Activated T-cell treated with anti-CD3 and anti-CD28 coated beads, Interleukin-2, amount 50 U/mL, for 72 hours (primary cell): Measurements from ENCODE around the gene YWHAG. TPM values are rescaled to one million over a fixed set of nuclear protein-coding genes. Genes with fewer than 3 reads are reported as not detected.
"Not testable (repeated sequence)": the region's sequence is repeated elsewhere in the genome, so short reads cannot be mapped to it uniquely, and the experiment has no call there.

ENCODE experiments used
- ATAC-seq, 2 donors: fragments of 150-1000 bp; cut with Tn5 transposase; replicated peaks in 1 of 2; 2 replicates each; pipeline ENCODE4 v1.10.0; 2021; ENCODE audit warnings: moderate library complexity in 2 of 2, mild to moderate bottlenecking in 1 of 2
- DNase-seq, 2 donors: peaks; one replicate each; pipeline ENCODE4 v3.0.0; 2021 to 2022; ENCODE audit warnings: mixed read lengths in 1 of 2
- H3K27ac Mint-ChIP-seq: one replicate; pipeline ENCODE4 v1.8.0; 2022; ENCODE audit warnings: mild to moderate bottlenecking, moderate library complexity, mixed read lengths
- H3K27me3 Mint-ChIP-seq: one replicate; pipeline ENCODE4 v1.8.0; 2022; ENCODE audit warnings: low read depth, mixed read lengths
- H3K36me3 Mint-ChIP-seq, 2 donors: one replicate each; pipeline ENCODE4 v1.8.0; 2022; ENCODE audit warnings: mixed read lengths in 2 of 2, mild to moderate bottlenecking in 1 of 2; ENCODE audit not compliant: insufficient read depth in 2 of 2
- H3K4me1 Mint-ChIP-seq: one replicate; pipeline ENCODE4 v1.8.0; 2022; ENCODE audit warnings: low read depth, mixed read lengths
- H3K4me3 Mint-ChIP-seq, 2 donors: one replicate each; pipeline ENCODE4 v1.8.0; 2022; ENCODE audit warnings: mild to moderate bottlenecking in 2 of 2, mixed read lengths in 2 of 2, moderate library complexity in 2 of 2
- H3K9me3 Mint-ChIP-seq, 2 donors: one replicate each; pipeline ENCODE4 v1.8.0; 2022; ENCODE audit warnings: mixed read lengths in 2 of 2
- total RNA-seq, 2 donors: library from RNA; stranded (reverse); gene quantifications; one replicate each; pipeline ENCODE4 v1.2.3, GENCODE V29; 2022

The YWHAG gene
- total RNA-seq, 2 donors from 2014 or later = 107 to 120 TPM

DNA sequence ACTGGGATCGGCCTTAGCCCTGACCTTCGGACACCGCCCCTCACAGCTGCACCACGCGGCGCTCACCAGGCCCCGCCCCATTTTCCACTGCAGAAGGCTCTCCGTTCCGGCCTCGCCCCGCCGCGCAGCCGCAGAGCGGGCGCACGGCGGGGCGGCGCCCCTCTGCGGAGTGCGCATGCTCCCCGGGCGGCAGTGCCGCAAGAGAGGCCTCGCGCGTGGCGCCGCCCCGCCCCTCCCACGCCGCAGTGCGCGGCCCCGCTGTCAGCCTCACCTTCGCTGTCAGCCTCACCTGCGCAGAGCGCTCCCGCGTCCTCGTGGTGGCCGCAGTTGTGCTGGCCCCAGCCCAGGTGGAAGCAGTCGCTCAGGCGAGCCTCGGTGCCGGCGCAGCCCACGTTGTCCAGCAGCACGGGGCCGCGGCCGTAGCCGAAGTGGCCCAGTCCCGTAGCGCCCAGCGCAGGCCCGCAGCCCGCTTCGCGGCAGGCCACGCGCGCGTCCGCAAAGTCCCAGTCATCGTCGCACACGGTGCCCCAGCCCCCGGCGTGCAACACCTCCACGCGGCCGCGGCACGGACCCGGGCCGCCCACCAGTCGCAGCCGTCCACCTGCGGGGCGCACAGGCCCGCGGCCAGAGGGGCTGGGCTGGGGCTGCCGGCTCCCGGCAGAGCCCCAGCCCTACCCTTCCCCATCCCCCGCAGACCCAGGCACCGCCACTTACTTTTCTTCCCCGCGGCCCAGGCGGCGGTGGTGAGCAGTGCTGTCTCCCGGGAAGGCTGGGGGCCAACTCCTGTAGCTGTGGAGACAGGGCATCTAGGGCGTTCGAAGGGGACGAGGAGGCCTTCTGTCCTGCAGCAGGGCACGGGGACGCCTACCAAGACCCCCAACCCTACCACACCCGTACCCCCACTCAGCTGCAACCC, 34.6 kb upstream of the YWHAG start:
- ATAC-seq (peak; percentile 86), DNase-seq (peak; percentile 92 to 95)
- peak overlapping the region; percentile 93 for H3K27ac Mint-ChIP-seq
- peak overlapping the region; percentile 90 for H3K4me3 Mint-ChIP-seq
- no peaks in the 10 kb centered on the region for H3K9me3 Mint-ChIP-seq
- no peaks in the 10 kb centered on the region for H3K36me3 Mint-ChIP-seq
- H3K4me1 Mint-ChIP-seq = peaks cover 30% of the 10 kb centered on the region
- no peaks in the 10 kb centered on the region for H3K27me3 Mint-ChIP-seq

DNA sequence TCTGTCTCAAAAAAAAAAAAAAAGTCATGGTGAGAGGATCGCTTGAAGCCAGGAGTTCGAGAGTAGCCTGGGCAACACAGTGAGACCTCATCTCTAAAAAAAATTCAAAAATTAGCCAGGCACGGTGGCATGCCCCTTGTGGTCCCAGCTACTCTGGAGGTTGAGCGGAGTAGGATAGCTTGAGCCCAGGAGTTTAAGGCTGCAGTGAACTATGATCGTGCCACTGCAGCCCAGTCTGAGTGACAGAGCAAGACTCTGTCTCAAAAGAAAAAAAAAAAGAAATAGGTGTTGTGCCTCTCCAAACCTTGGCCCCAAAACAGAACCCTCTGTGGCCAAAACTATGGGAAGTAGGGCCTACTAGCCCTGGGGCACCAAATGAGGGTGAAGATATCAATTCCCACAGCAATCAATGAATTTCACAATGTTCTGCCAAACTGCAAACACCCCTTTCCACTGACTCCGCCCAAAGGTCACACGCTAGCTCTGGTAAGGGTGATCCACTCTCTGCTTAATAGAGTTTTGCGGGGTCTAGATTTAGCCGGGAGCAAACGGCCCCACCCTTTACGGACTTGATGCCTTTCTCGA, 33.8 kb upstream of the YWHAG start:
- peak; percentile 0 to 3 for ATAC-seq
- no peak for DNase-seq
- H3K4me3 Mint-ChIP-seq = peak overlapping the region; percentile 90
- peaks cover 24% of the 10 kb centered on the region for H3K4me1 Mint-ChIP-seq
- H3K27ac Mint-ChIP-seq = peak overlapping the region; percentile 93
- no peaks in the 10 kb centered on the region for H3K27me3 Mint-ChIP-seq
- H3K9me3 Mint-ChIP-seq = no peaks in the 10 kb centered on the region
- no peaks in the 10 kb centered on the region for H3K36me3 Mint-ChIP-seq

DNA sequence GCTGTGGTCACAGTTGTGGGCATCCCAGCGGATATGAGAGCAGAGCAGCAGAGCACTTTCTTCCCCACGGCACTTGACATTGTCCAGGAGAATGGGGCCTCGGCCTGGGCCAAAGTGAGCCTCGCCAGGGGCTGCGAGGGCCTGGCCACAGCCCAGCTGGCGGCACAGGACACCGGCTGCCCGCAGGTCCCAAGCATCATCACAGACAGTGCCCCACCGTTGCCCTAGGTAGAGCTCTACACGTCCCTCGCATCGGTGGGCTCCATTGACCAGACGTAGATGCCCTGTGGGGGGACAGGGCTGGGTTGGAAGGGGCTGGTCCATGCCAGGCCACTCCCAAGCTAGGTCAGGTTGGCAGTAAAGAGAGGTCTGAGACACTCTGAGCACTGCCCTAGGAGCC, 31.3 kb upstream of the YWHAG start:
- Mint-ChIP-seq H3K9me3 (no peaks in the 10 kb centered on the region), H3K27ac (no peak overlapping the region), H3K36me3 (no peaks in the 10 kb centered on the region), H3K4me3 (no peak overlapping the region), H3K4me1 (peaks cover 24% of the 10 kb centered on the region), H3K27me3 (no peaks in the 10 kb centered on the region)
- ATAC-seq (no peak), DNase-seq (no peak)

DNA sequence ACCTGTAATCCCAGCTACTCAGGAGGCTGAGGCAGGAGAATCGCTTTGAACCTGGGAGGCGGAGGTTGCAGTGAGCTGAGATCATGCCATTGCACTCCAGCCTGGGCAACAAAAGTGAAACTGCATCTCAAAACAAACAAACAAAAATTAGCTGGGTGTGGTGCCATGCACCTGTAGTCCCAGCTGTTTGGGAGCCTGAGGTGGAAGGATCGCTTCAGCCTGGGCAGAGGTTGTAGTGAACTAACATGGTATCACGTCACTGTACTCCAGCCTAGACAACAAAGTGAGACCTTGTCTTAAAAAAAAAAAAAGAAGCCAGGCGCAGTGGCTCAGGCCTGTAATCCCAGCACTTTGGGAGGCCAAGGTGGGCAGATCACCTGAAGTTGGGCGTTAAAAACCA, 29.0 kb upstream of the YWHAG start:
- H3K4me1 Mint-ChIP-seq = peaks cover 16% of the 10 kb centered on the region
- H3K36me3 Mint-ChIP-seq, H3K9me3 Mint-ChIP-seq, ATAC-seq, H3K27ac Mint-ChIP-seq, H3K27me3 Mint-ChIP-seq, H3K4me3 Mint-ChIP-seq, DNase-seq: not testable (repeated sequence)

DNA sequence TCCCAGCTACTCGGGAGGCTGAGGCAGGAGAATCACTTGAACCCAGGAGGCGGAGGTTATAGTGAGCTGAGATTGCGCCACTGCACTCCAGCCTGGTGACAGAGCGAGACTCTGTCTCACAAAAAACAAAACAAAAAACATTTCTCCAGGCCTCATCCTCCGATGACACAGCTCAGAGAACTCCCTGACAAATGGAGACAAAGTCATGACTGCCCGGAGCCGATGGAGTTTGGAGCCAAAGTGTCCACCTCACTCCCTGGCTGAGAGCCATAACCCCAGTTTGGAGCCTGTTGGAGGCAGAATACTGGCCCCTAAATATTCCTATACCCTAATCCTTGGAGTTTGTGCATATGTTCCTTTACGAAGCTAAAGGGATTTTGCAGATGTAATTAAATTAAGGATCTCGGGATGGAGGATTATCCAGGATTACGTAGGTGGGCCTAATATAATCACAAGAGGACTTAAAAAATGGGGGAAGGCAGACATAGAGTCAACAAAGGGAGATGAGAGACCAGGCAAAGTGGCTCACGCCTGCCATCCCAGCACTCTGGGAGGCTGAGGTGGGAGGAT, 28.0 kb upstream of the YWHAG start:
- ATAC-seq = no peak
- Mint-ChIP-seq H3K4me1 (peaks cover 8% of the 10 kb centered on the region), H3K9me3 (no peaks in the 10 kb centered on the region), H3K36me3 (no peaks in the 10 kb centered on the region), H3K27ac (no peak overlapping the region), H3K4me3 (no peak overlapping the region), H3K27me3 (no peaks in the 10 kb centered on the region)
- no peak for DNase-seq

DNA sequence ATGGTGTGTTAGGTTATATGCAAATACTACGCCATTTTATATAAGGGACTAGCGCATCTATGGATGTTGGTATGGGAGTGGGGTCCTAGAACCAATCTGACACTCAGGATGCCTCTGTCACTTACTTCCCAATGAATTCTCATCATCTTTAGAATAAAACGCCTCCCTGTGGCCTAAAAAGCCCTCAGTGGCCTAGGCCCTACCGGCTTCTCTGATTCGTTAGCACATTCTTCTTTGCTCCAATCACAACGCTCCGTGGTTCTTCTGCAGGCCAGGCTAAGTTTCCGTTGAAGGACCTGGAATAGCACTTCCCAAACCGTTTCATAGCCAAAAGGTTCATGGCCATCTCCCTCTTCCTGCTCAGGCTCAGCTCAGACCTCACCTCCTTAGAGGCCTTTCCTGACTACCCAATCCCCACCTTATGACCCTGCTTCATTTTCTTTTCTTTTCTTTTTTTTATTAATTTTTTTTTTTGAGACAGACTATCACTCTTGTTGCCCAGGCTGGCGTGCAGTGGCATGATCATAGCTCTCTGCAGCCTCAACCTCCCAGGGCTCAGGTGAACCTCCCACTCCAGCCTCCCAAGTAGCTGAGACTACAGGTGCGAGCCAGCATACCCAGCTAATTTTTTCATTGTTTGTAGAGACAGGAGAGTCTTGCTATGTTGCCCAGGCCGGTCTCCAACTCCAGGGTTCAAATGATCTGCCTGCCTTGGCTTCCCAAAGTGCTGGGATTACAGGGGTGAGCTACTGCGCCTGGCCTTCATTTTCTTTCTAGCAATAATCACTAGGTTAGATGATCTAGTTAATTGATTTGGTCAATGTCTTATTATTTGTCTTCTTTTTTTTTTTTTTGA, 24.5 kb upstream of the YWHAG start:
- Mint-ChIP-seq H3K4me3 (no peak overlapping the region), H3K27me3 (no peaks in the 10 kb centered on the region), H3K36me3 (no peaks in the 10 kb centered on the region), H3K9me3 (no peaks in the 10 kb centered on the region), H3K27ac (no peak overlapping the region), H3K4me1 (peaks cover 6% of the 10 kb centered on the region)
- ATAC-seq (no peak), DNase-seq (no peak)

DNA sequence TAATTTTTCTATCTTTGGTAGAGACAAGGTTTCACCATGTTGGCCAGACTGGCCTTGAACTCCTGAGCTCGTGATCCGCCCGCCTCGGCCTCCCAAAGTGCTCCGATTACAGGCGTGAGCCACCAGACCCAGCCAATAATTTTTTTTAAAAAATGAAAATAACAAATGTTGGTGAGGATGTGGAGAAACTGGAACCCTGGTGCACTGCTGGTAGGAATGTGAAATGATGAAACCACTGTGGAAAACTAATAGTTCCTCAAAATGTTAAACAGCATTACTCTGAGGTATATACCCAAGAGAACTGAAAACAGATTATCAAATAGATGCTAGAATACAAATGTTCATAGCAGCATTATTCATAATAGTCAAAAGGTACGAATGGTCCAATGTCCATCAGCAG, 23.0 kb upstream of the YWHAG start:
- Mint-ChIP-seq H3K9me3 (no peaks in the 10 kb centered on the region), H3K27ac (no peak overlapping the region), H3K4me3 (no peak overlapping the region), H3K4me1 (peaks cover 6% of the 10 kb centered on the region), H3K27me3 (no peaks in the 10 kb centered on the region), H3K36me3 (no peaks in the 10 kb centered on the region)
- ATAC-seq (no peak), DNase-seq (no peak)

DNA sequence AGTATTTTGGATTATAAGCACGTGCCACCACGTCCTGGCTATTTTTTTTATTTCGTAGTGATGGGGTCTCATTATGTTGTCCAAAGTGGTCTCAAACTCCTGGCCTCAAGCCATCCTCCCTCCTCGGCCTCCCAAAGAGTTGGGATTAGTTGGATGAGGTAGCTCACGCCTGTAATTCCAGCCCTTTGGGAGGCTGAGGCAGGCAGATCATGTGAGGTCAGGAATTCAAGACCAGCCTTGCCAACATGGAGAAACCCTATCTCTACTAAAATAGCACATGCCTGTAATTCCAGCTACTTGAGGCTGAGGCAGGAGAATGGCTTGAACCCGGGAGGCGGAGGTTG, 21.8 kb upstream of the YWHAG start:
- Mint-ChIP-seq H3K36me3 (no peaks in the 10 kb centered on the region), H3K4me3 (peak overlapping the region; percentile 61 to 80)
- ATAC-seq = no peak

DNA sequence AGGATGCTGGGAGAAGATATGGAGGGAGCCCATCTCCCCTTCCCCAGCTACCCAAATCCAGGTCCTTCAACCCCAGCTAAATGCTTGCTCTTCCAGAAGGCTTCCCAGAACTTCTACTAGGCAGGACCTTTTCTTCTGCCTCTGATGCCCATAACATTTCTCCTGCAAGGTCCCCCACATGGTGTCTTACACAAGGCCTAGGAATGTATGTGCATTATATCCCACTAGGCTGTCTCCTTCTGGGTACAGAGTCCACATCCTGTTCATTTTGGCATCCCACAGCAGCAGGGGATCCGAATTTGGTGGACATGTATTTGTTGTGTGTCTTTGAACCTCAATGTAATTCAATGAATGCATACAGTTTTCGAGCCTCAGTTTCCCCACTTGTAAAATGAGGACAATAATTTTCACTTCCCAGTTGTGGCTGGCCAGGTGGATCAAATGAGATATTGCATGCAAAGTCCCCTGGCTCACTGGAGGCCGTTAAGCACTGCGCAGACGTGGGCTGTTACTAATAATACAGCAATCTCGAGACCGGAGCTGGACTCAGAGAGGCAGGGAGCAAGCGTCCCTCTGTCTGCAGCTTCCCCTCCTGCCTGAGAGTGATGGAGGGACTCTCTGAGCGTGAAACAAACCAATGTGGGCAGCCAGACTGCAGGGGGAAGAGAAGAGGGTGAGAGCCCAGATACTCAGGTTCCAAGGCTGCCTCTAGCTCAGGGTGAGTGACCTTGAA, 18.6 kb upstream of the YWHAG start:
- H3K27ac Mint-ChIP-seq = no peak overlapping the region
- no peaks in the 10 kb centered on the region for H3K36me3 Mint-ChIP-seq

More for the DNA sequence above, 21.8 kb upstream of the YWHAG start:
- peaks cover 6% of the 10 kb centered on the region for H3K4me1 Mint-ChIP-seq
- no peaks in the 10 kb centered on the region for H3K9me3 Mint-ChIP-seq
- DNase-seq = no peak
- H3K27me3 Mint-ChIP-seq = no peaks in the 10 kb centered on the region
- no peak overlapping the region for H3K27ac Mint-ChIP-seq

DNA sequence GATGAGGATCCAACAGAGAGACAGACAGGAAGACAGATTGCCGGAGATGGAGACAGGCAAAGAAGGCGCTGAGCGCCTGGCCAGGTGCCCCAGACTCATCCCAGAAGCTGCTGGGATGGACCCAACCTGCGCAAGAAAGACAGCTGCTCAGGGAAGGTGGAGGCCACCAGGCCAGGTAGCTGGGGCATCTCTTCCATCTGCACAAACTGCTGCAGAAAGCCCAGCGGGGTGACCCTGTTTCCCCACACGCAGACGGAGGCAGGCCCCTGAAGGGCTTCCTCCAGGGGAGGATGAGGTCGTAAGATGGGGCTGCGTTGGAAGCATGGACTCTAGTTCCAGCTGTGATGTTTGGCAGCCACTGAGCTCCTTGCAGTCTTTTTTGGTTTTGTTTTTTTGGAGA, 16.5 kb upstream of the YWHAG start:
- peaks cover 6% of the 10 kb centered on the region for H3K27me3 Mint-ChIP-seq
- DNase-seq (no peak), ATAC-seq (no peak)
- H3K4me3 Mint-ChIP-seq = no peak overlapping the region
- no peaks in the 10 kb centered on the region for H3K9me3 Mint-ChIP-seq
- H3K36me3 Mint-ChIP-seq = no peaks in the 10 kb centered on the region
- peaks cover 6% of the 10 kb centered on the region for H3K4me1 Mint-ChIP-seq
- H3K27ac Mint-ChIP-seq = no peak overlapping the region

More for the DNA sequence above, 18.6 kb upstream of the YWHAG start:
- no peaks in the 10 kb centered on the region for H3K9me3 Mint-ChIP-seq
- H3K4me3 Mint-ChIP-seq = no peak overlapping the region
- peaks cover 6% of the 10 kb centered on the region for H3K27me3 Mint-ChIP-seq
- ATAC-seq (no peak), DNase-seq (no peak)
- H3K4me1 Mint-ChIP-seq = peaks cover 6% of the 10 kb centered on the region

DNA sequence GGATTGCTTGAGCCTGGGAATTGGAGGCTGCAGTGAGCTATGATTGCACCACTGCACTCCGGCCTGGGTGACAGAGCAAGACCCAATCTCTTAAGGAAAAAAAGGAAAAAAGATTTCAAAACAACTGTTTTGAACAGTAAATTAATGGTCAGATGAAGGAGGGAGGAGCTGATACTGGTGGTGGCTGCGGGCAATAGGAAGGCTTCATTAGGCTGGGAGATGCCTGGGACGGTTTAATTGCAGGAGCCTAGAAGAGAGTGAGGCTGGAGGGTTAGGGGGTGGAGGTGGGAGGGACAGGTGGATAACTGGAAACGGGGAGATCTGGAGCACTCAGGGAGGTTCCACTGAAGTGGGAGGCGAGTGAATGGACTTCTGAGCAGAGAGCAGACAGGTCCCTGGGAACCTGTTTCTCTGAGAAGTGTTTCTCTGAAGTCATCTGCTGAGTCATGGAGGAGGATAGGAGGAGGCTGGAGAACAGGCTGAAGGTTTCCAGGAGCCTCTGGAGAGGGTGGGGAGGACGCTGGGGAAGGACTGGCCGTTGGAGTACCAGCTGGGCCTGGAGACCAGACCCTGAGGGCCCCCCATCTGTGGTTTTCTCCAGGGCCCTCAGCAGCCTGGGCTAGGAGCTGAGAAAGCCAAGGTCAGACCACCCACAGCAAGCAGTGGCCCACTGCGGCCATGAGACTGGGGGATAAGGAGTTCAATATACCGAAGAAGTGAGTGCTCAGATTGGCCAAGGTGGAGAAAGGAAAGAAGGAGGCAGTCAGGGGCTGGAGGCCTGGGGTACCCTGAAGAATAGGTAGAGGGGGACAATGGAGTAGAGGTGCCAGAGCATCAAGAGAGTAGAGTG, 14.4 kb upstream of the YWHAG start:
- Mint-ChIP-seq H3K9me3 (no peaks in the 10 kb centered on the region), H3K27ac (peak overlapping the region; percentile 5), H3K36me3 (no peaks in the 10 kb centered on the region), H3K4me1 (no peaks in the 10 kb centered on the region), H3K4me3 (no peak overlapping the region), H3K27me3 (peaks cover 6% of the 10 kb centered on the region)
- no peak for DNase-seq
- no peak for ATAC-seq

DNA sequence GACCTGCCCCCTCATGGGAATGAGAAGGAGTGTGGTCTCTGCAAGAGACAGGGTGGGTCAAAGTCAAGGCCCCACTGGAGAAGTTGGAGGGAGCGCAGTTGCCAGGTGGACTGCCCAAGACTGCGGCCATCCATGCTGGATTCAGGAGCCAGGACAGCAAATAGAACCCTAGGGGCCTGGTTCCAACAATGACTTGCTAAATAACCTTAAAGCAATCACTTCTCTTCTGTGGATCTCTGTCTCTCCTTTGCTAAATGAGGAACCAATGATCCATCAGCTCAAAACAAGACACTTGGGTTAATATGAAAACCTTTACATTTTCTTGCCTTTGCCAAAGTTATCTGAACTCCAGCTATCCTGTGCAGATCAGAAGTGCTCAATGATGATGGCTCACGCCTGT, 12.6 kb upstream of the YWHAG start:
- no peaks in the 10 kb centered on the region for H3K4me1 Mint-ChIP-seq
- ATAC-seq = no peak
- no peak for DNase-seq
- no peak overlapping the region for H3K27ac Mint-ChIP-seq
- H3K27me3 Mint-ChIP-seq = peaks cover 12% of the 10 kb centered on the region
- no peaks in the 10 kb centered on the region for H3K36me3 Mint-ChIP-seq
- H3K4me3 Mint-ChIP-seq = no peak overlapping the region
- H3K9me3 Mint-ChIP-seq = no peaks in the 10 kb centered on the region
